ENCODE data around the gene C11orf97.
"Not testable (repeated sequence)": the region's sequence is repeated elsewhere in the genome, so short reads cannot be mapped to it uniquely, and the experiment has no call there.

Gene C11orf97

GRCh38 chr11:94545264-94546161 is 33.3 kb downstream of the C11orf97 start:
- FAIRE-seq (no peak), DNase-seq (ENCODE audit: insufficient read length) (no peak)
- no peak for TF ChIP-seq POLR2AphosphoS5 (IDR thresholded peaks at IDR 0.05; ENCODE audit: low read depth, low read length)
- no peak for TF ChIP-seq POLR2A (IDR thresholded peaks at IDR 0.05; ENCODE audit: low read depth, low read length)
- no peak for TF ChIP-seq TAF1 (IDR thresholded peaks at IDR 0.05; ENCODE audit: borderline replicate concordance, low read depth, low read length)

- TF ChIP-seq TAF1 (IDR thresholded peaks at IDR 0.05; ENCODE audit: borderline replicate concordance, low read depth, low read length) = no peak
- TF ChIP-seq POLR2AphosphoS5 (IDR thresholded peaks at IDR 0.05; ENCODE audit: low read depth, low read length) = no peak
- TF ChIP-seq POLR2A (IDR thresholded peaks at IDR 0.05; ENCODE audit: low read depth, low read length) = no peak
- DNase-seq (ENCODE audit: insufficient read length) (no peak), FAIRE-seq (no peak)
Measured at GRCh38 chr11:94546162-94546470, 33.9 kb downstream of the C11orf97 start.

- DNase-seq (ENCODE audit: insufficient read length) (no peak), FAIRE-seq (peak; percentile 50)
- TF ChIP-seq POLR2A (IDR thresholded peaks at IDR 0.05; ENCODE audit: low read depth, low read length) = no peak
- no peak for TF ChIP-seq TAF1 (IDR thresholded peaks at IDR 0.05; ENCODE audit: borderline replicate concordance, low read depth, low read length)
- no peak for TF ChIP-seq POLR2AphosphoS5 (IDR thresholded peaks at IDR 0.05; ENCODE audit: low read depth, low read length)
Measured at GRCh38 chr11:94546886-94547285, 34.6 kb downstream of the C11orf97 start.

- FAIRE-seq (no peak), DNase-seq (ENCODE audit: insufficient read length) (no peak)
Measured at GRCh38 chr11:94549146-94549545, 36.9 kb downstream of the C11orf97 start.

GRCh38 chr11:94550513-94550912 is 38.3 kb downstream of the C11orf97 start:
- TF ChIP-seq POLR2AphosphoS5 (IDR thresholded peaks at IDR 0.05; ENCODE audit: low read depth, low read length) = no peak
- TF ChIP-seq POLR2A (IDR thresholded peaks at IDR 0.05; ENCODE audit: low read depth, low read length) = no peak
- TF ChIP-seq TAF1 (IDR thresholded peaks at IDR 0.05; ENCODE audit: borderline replicate concordance, low read depth, low read length) = no peak
- FAIRE-seq (peak; percentile 60), DNase-seq (ENCODE audit: insufficient read length) (no peak)

More at GRCh38 chr11:94549146-94549545, 36.9 kb downstream of the C11orf97 start:
- TF ChIP-seq TAF1 (IDR thresholded peaks at IDR 0.05; ENCODE audit: borderline replicate concordance, low read depth, low read length) = no peak
- no peak for TF ChIP-seq POLR2A (IDR thresholded peaks at IDR 0.05; ENCODE audit: low read depth, low read length)
- no peak for TF ChIP-seq POLR2AphosphoS5 (IDR thresholded peaks at IDR 0.05; ENCODE audit: low read depth, low read length)

- DNase-seq (ENCODE audit: insufficient read length) = no peak
- FAIRE-seq = no peak
Measured at GRCh38 chr11:94553938-94554337, 41.7 kb downstream of the C11orf97 start.

GRCh38 chr11:94555752-94556329 is 43.6 kb downstream of the C11orf97 start:
- not testable (repeated sequence) for DNase-seq (ENCODE audit: insufficient read length); FAIRE-seq

More at GRCh38 chr11:94553938-94554337, 41.7 kb downstream of the C11orf97 start:
- TF ChIP-seq POLR2AphosphoS5 (IDR thresholded peaks at IDR 0.05; ENCODE audit: low read depth, low read length) (no peak), TAF1 (IDR thresholded peaks at IDR 0.05; ENCODE audit: borderline replicate concordance, low read depth, low read length) (no peak), POLR2A (IDR thresholded peaks at IDR 0.05; ENCODE audit: low read depth, low read length) (no peak)

GRCh38 chr11:94557421-94557820 is 45.2 kb downstream of the C11orf97 start:
- FAIRE-seq (no peak), DNase-seq (ENCODE audit: insufficient read length) (no peak)
- no peak for TF ChIP-seq POLR2AphosphoS5 (IDR thresholded peaks at IDR 0.05; ENCODE audit: low read depth, low read length)
- no peak for TF ChIP-seq TAF1 (IDR thresholded peaks at IDR 0.05; ENCODE audit: borderline replicate concordance, low read depth, low read length)
- no peak for TF ChIP-seq POLR2A (IDR thresholded peaks at IDR 0.05; ENCODE audit: low read depth, low read length)

GRCh38 chr11:94557992-94558391 is 45.7 kb downstream of the C11orf97 start:
- TF ChIP-seq TAF1 (IDR thresholded peaks at IDR 0.05; ENCODE audit: borderline replicate concordance, low read depth, low read length) (no peak), POLR2A (IDR thresholded peaks at IDR 0.05; ENCODE audit: low read depth, low read length) (no peak), POLR2AphosphoS5 (IDR thresholded peaks at IDR 0.05; ENCODE audit: low read depth, low read length) (no peak)
- FAIRE-seq (no peak), DNase-seq (ENCODE audit: insufficient read length) (no peak)

- TF ChIP-seq POLR2A (IDR thresholded peaks at IDR 0.05; ENCODE audit: low read depth, low read length) (no peak), TAF1 (IDR thresholded peaks at IDR 0.05; ENCODE audit: borderline replicate concordance, low read depth, low read length) (no peak), POLR2AphosphoS5 (IDR thresholded peaks at IDR 0.05; ENCODE audit: low read depth, low read length) (no peak)
- DNase-seq (ENCODE audit: insufficient read length) = no peak
- peak; percentile 27 for FAIRE-seq
Measured at GRCh38 chr11:94558468-94558867, 46.2 kb downstream of the C11orf97 start.

- FAIRE-seq = no peak
Measured at GRCh38 chr11:94558932-94559331, 46.7 kb downstream of the C11orf97 start.

GRCh38 chr11:94559361-94559760 is 47.1 kb downstream of the C11orf97 start:
- FAIRE-seq (no peak), DNase-seq (ENCODE audit: insufficient read length) (no peak)
- no peak for TF ChIP-seq TAF1 (IDR thresholded peaks at IDR 0.05; ENCODE audit: borderline replicate concordance, low read depth, low read length)
- TF ChIP-seq POLR2A (IDR thresholded peaks at IDR 0.05; ENCODE audit: low read depth, low read length) = no peak
- no peak for TF ChIP-seq POLR2AphosphoS5 (IDR thresholded peaks at IDR 0.05; ENCODE audit: low read depth, low read length)

More at GRCh38 chr11:94558932-94559331, 46.7 kb downstream of the C11orf97 start:
- TF ChIP-seq POLR2A (IDR thresholded peaks at IDR 0.05; ENCODE audit: low read depth, low read length) = no peak
- TF ChIP-seq TAF1 (IDR thresholded peaks at IDR 0.05; ENCODE audit: borderline replicate concordance, low read depth, low read length) = no peak
- TF ChIP-seq POLR2AphosphoS5 (IDR thresholded peaks at IDR 0.05; ENCODE audit: low read depth, low read length) = no peak
- DNase-seq (ENCODE audit: insufficient read length) = no peak
